Transverse colon (tissue), 4 donors: Measurements from ENCODE around the gene GPAT3.

Experiments
- EP300 ChIP-seq: sonication (generic); formaldehyde crosslinking; IDR thresholded peaks from one replicate; pipeline ENCODE4 v1.6.1; 2017; ENCODE audit warnings: antibody characterized with exemption, low read depth
- POLR2A ChIP-seq: fragments of 450-650 bp; IDR thresholded peaks from one replicate; pipeline ENCODE4 v1.6.1; 2016; ENCODE audit warnings: antibody characterized with exemption, mild to moderate bottlenecking, moderate library complexity
- POLR2AphosphoS5 ChIP-seq, 3 donors: sonication (generic); formaldehyde crosslinking; IDR thresholded peaks; one replicate each; pipeline ENCODE4 v1.6.1; 2016; ENCODE audit warnings: antibody characterized with exemption in 3 of 3
- TF ChIP-seq, protein P1 (sequence below), 5 experiments: fragments of 200-600 bp in 3 of 5; fragments of 450-650 bp in 2 of 5; sonication (generic) in 3 of 5; IDR thresholded peaks; 1 replicate in 2 of 5; 2 replicates in 3 of 5; pipeline ENCODE4 v1.5.1; 2016 to 2017; ENCODE audit warnings: antibody characterized with exemption in 5 of 5, inconsistent platforms in 3 of 5, mild to moderate bottlenecking in 2 of 5, moderate library complexity in 1 of 5

DNA sequence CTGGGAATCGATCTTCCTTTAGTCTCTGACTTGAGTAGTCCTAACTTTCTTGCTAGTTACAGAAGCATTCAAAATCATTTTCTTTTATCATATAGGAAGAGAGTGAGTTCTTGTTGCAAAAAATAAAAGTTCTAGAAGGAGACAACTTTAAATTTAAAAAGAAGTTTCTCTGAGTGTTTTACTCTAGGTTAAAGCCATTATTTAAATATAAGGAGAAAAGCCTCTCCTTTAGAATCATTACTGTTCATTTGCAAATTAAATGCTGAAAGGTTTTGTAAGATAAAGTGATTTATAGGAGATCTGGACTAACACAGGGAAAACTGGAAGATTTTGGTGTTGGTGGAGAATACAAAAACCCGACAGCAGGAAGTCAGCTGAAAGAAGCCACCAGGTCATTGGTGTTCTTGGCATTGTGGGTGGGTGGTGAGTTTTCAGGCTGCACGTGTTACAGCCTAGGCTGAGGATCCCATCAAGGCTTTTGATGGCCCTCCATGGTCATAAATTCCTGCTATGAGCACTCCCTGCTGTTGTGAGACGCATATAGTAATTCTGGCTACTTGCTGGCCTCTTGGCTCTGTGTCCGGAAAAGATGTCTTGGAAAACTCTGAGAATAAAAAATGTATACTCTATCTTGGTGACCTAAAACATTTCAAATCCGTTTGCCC is 81.6 kb downstream of the GPAT3 start:
- TF ChIP-seq, protein P1, sequence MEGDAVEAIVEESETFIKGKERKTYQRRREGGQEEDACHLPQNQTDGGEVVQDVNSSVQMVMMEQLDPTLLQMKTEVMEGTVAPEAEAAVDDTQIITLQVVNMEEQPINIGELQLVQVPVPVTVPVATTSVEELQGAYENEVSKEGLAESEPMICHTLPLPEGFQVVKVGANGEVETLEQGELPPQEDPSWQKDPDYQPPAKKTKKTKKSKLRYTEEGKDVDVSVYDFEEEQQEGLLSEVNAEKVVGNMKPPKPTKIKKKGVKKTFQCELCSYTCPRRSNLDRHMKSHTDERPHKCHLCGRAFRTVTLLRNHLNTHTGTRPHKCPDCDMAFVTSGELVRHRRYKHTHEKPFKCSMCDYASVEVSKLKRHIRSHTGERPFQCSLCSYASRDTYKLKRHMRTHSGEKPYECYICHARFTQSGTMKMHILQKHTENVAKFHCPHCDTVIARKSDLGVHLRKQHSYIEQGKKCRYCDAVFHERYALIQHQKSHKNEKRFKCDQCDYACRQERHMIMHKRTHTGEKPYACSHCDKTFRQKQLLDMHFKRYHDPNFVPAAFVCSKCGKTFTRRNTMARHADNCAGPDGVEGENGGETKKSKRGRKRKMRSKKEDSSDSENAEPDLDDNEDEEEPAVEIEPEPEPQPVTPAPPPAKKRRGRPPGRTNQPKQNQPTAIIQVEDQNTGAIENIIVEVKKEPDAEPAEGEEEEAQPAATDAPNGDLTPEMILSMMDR (IDR thresholded peaks at IDR 0.05) = no peak
- TF ChIP-seq POLR2A (no peak), EP300 (no peak), POLR2AphosphoS5 (IDR thresholded peaks at IDR 0.05) (no peak)
